ENCODE data around the gene GIT1. TPM values are rescaled to one million over a fixed set of nuclear protein-coding genes. Genes with fewer than 3 reads are reported as not detected.
"Not testable (repeated sequence)": the region's sequence is repeated elsewhere in the genome, so short reads cannot be mapped to it uniquely, and the experiment has no call there.

The GIT1 gene
- total and polyA plus RNA-seq, 2 donors = 14.2 to 32.8 TPM

GRCh38 chr17:29567554-29568330, 21.7 kb downstream of the GIT1 start:
- WGBS = under 1% methylated on average over 63 of the region's 63 CpGs
- Histone ChIP-seq H3K4me1 (ENCODE audit: insufficient read depth) (no peaks in the 10 kb centered on the region), H3K27ac (ENCODE audit: low read depth) (peak overlapping the region; percentile 76), H3K36me3 (ENCODE audit: insufficient read depth) (no peaks in the 10 kb centered on the region), H3K4me3 (ENCODE audit: low read depth, low read length) (peak overlapping the region; percentile 56)
- no peak for DNase-seq (ENCODE audit: extremely low spot score)

GRCh38 chr17:29567304-29567553, 22.2 kb downstream of the GIT1 start:
- no peak for DNase-seq (ENCODE audit: extremely low spot score)
- Histone ChIP-seq H3K4me3 (ENCODE audit: low read depth, low read length) (peak overlapping the region; percentile 56), H3K36me3 (ENCODE audit: insufficient read depth) (no peaks in the 10 kb centered on the region), H3K4me1 (ENCODE audit: insufficient read depth) (no peaks in the 10 kb centered on the region), H3K27ac (ENCODE audit: low read depth) (peak overlapping the region; percentile 76)
- under 1% methylated on average over 27 of the region's 27 CpGs for WGBS

- no peak for DNase-seq (ENCODE audit: extremely low spot score)
Observed at GRCh38 chr17:29566473-29567303, 22.8 kb downstream of the GIT1 start, which contains the start of gene ABHD15. Gene ABHD15 (minus strand): TSS chr17:29567037. CDS start chr17:29566966, 71 bp downstream.

GRCh38 chr17:29565643-29566472, 23.6 kb downstream of the GIT1 start:
- H3K36me3 ChIP-seq (ENCODE audit: insufficient read depth) = no peaks in the 10 kb centered on the region
- no peaks in the 10 kb centered on the region for H3K4me1 ChIP-seq (ENCODE audit: insufficient read depth)
- DNase-seq (ENCODE audit: extremely low spot score) = no peak
- WGBS = 27% methylated on average over 55 of the region's 55 CpGs
- H3K27ac ChIP-seq (ENCODE audit: low read depth) = peak overlapping the region; percentile 0
- peak overlapping the region; percentile 56 for H3K4me3 ChIP-seq (ENCODE audit: low read depth, low read length)

More at GRCh38 chr17:29566473-29567303, 22.8 kb downstream of the GIT1 start, which contains the start of gene ABHD15:
- peak within 1 kb of the TSS; percentile 76 for H3K27ac ChIP-seq (ENCODE audit: low read depth)
- no peaks in the 10 kb centered on the region for H3K4me1 ChIP-seq (ENCODE audit: insufficient read depth)
- H3K4me3 ChIP-seq (ENCODE audit: low read depth, low read length) = peak within 1 kb of the TSS; percentile 56
- H3K36me3 ChIP-seq (ENCODE audit: insufficient read depth) = no peaks in the 10 kb centered on the region
- whole genome bisulfite sequencing = 1% methylated on average over 94 of the region's 94 CpGs

- 95% methylated on average over 3 of the region's 3 CpGs for WGBS
- Histone ChIP-seq H3K4me1 (ENCODE audit: insufficient read depth) (no peaks in the 10 kb centered on the region), H3K4me3 (ENCODE audit: low read depth, low read length) (no peak overlapping the region), H3K27ac (ENCODE audit: low read depth) (no peak overlapping the region), H3K36me3 (ENCODE audit: insufficient read depth) (no peaks in the 10 kb centered on the region)
- DNase-seq (ENCODE audit: extremely low spot score) = no peak
Observed at GRCh38 chr17:29563816-29564215, 25.6 kb downstream of the GIT1 start.

- no peak overlapping the region for H3K27ac ChIP-seq (ENCODE audit: low read depth)
- no peak for DNase-seq (ENCODE audit: extremely low spot score)
- WGBS = 80% methylated on average over 18 of the region's 18 CpGs
- H3K36me3 ChIP-seq (ENCODE audit: insufficient read depth) = no peaks in the 10 kb centered on the region
- no peaks in the 10 kb centered on the region for H3K4me1 ChIP-seq (ENCODE audit: insufficient read depth)
- no peak overlapping the region for H3K4me3 ChIP-seq (ENCODE audit: low read depth, low read length)
Observed at GRCh38 chr17:29562615-29563014, 26.8 kb downstream of the GIT1 start.

GRCh38 chr17:29561554-29562517, 27.6 kb downstream of the GIT1 start:
- WGBS = 52% methylated on average over 17 of the region's 17 CpGs
- no peaks in the 10 kb centered on the region for H3K4me1 ChIP-seq (ENCODE audit: insufficient read depth)
- H3K36me3 ChIP-seq (ENCODE audit: insufficient read depth) = no peaks in the 10 kb centered on the region
- no peak overlapping the region for H3K27ac ChIP-seq (ENCODE audit: low read depth)
- no peak for DNase-seq (ENCODE audit: extremely low spot score)
- H3K4me3 ChIP-seq (ENCODE audit: low read depth, low read length) = no peak overlapping the region

- H3K27ac ChIP-seq (ENCODE audit: low read depth) = no peak overlapping the region
- H3K36me3 ChIP-seq (ENCODE audit: insufficient read depth) = no peaks in the 10 kb centered on the region
- DNase-seq (ENCODE audit: extremely low spot score) = no peak
- 70% methylated on average over 6 of the region's 6 CpGs for WGBS
- H3K4me3 ChIP-seq (ENCODE audit: low read depth, low read length) = no peak overlapping the region
- no peaks in the 10 kb centered on the region for H3K4me1 ChIP-seq (ENCODE audit: insufficient read depth)
Observed at GRCh38 chr17:29560316-29560715, 29.1 kb downstream of the GIT1 start.

GRCh38 chr17:29559640-29560039, 29.8 kb downstream of the GIT1 start:
- no peak for DNase-seq (ENCODE audit: extremely low spot score)
- no peaks in the 10 kb centered on the region for H3K4me1 ChIP-seq (ENCODE audit: insufficient read depth)
- no peaks in the 10 kb centered on the region for H3K36me3 ChIP-seq (ENCODE audit: insufficient read depth)
- H3K27ac ChIP-seq (ENCODE audit: low read depth) = no peak overlapping the region
- 98% methylated on average over 2 of the region's 2 CpGs for WGBS
- H3K4me3 ChIP-seq (ENCODE audit: low read depth, low read length) = no peak overlapping the region

- DNase-seq (ENCODE audit: extremely low spot score); H3K4me3 ChIP-seq (ENCODE audit: low read depth, low read length): not testable (repeated sequence)
- 93% methylated on average over 5 of the region's 5 CpGs for WGBS
Observed at GRCh38 chr17:29558139-29558538, 31.3 kb downstream of the GIT1 start.

GRCh38 chr17:29557739-29558116, 31.7 kb downstream of the GIT1 start:
- H3K4me1 ChIP-seq (ENCODE audit: insufficient read depth) = no peaks in the 10 kb centered on the region
- H3K27ac ChIP-seq (ENCODE audit: low read depth) = no peak overlapping the region
- H3K4me3 ChIP-seq (ENCODE audit: low read depth, low read length) = no peak overlapping the region
- DNase-seq (ENCODE audit: extremely low spot score) = no peak
- H3K36me3 ChIP-seq (ENCODE audit: insufficient read depth) = no peaks in the 10 kb centered on the region

More at GRCh38 chr17:29558139-29558538, 31.3 kb downstream of the GIT1 start:
- not testable (repeated sequence) for H3K36me3 ChIP-seq (ENCODE audit: insufficient read depth); H3K4me1 ChIP-seq (ENCODE audit: insufficient read depth); H3K27ac ChIP-seq (ENCODE audit: low read depth)

- no peaks in the 10 kb centered on the region for H3K36me3 ChIP-seq (ENCODE audit: insufficient read depth)
Observed at GRCh38 chr17:29557085-29557738, 32.2 kb downstream of the GIT1 start.

More at GRCh38 chr17:29557085-29557738, 32.2 kb downstream of the GIT1 start:
- H3K4me1 ChIP-seq (ENCODE audit: insufficient read depth) = no peaks in the 10 kb centered on the region
- no peak overlapping the region for H3K4me3 ChIP-seq (ENCODE audit: low read depth, low read length)
- no peak for DNase-seq (ENCODE audit: extremely low spot score)
- WGBS = 75% methylated on average over 1 of the region's 1 CpG
- H3K27ac ChIP-seq (ENCODE audit: low read depth) = no peak overlapping the region
